NCI-H187 treated with DMSO at 0.1 percent for 48 hours (cell line): ENCODE results near the gene PACSIN1.

Experiments
- DNase-seq: peaks from one replicate; lab custom pipeline; 2025; lab: John Stamatoyannopoulos, UW

PACSIN1 gene, protein sequence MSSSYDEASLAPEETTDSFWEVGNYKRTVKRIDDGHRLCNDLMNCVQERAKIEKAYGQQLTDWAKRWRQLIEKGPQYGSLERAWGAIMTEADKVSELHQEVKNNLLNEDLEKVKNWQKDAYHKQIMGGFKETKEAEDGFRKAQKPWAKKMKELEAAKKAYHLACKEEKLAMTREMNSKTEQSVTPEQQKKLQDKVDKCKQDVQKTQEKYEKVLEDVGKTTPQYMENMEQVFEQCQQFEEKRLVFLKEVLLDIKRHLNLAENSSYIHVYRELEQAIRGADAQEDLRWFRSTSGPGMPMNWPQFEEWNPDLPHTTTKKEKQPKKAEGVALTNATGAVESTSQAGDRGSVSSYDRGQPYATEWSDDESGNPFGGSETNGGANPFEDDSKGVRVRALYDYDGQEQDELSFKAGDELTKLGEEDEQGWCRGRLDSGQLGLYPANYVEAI

DNA sequence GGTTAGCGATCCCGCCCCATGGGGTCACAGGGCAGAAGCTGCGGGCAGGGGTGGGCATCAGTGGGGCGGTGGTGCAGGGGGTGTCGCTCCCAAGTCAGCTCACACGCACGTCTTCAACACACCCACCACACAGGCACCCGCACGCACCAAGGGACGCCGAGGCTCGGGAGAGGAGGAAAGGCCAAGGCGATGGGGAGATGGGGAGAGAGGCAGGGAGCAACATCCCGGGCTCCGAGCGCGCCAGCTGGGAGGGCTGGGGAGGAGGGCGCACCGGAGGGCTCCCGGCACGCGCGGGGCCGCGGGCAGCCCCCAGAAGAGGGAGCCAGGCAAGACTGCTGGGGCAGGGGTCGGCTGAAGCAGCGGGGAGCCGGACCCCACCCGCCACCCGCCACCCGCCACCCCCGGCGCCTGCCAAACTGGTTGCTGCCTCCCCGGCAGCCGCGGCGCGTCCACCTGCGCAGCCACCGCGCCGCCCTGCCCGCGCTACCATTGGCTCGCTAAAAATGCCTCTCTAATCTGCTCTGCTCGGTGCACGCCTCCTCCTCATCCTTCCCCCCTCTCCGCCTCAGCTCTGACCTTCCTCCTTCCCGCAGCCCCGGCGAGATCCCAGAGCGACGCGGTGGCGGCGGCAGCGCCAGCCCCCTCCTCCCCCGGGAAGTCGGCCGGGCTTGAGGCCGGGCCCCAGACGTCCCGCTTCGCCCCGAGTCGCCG lies at the start of gene PACSIN1:
TSS of gene PACSIN1 (plus strand) at position 546 of the 711 bp plus-strand sequence. CDS start 60,230 bp downstream, outside the sequence.
- DNase-seq = no peak

DNA sequence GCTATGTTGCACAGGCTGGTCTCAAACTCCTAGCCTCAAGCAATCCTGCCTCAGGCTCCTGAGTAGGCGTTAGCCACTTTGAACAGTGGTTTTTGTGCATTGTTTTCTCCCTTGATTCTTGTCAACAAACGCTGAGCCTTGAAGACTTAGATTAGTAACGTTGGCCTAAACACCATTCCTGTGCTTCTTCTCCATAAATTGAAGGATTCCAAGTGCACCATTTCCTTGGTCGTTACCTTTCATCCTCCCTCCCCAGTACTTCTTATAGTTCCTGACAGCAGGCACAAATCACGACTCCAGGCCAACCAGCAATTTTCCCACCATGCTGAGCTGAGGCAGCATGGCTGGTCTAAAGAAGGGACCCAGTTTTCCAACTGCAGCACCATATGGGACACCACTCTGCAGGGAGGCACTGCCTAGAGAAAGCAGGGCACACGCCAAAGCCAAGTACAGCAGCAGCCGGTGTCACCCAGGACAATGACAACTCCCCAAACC lies 49.0 kb upstream of the PACSIN1 start:
- no peak for DNase-seq

DNA sequence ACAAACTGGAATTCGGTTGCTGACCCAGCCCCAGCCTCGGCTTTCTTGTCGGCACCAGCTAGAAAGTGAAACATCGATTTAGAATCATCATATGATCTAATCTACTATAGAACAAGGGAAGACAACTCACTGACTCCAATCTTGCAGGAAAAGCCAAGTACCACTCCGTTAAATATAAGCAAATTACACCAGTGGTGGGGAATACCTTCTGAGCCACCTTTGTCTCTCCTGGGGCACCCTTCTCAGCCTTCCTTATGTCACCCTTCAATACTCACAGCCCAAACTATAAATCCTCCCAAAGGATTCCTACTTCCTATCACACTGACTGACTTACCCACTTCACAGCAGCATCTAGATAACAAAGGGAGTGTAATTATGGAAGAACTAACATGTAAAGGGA lies 47.5 kb upstream of the PACSIN1 start:
- no peak for DNase-seq

DNA sequence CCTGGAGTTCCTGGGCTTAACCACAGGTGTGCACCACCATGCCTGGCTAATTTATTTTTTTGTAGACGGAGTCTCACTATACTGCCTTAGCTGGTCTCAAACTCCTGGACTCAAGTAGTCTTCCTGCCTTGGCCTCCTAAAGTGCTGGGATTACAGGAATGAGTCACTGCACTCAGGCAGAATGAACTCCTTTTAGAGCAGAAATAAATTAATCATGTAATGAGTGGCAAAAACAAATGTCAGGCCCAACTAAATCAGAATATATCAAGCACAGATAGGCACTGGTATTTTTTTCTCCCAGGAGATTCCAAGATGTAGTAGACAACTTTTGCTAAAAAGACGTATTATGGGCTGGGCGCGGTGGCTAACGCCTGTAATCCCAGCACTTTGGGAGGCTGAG lies 42.6 kb upstream of the PACSIN1 start:
- DNase-seq = no peak

DNA sequence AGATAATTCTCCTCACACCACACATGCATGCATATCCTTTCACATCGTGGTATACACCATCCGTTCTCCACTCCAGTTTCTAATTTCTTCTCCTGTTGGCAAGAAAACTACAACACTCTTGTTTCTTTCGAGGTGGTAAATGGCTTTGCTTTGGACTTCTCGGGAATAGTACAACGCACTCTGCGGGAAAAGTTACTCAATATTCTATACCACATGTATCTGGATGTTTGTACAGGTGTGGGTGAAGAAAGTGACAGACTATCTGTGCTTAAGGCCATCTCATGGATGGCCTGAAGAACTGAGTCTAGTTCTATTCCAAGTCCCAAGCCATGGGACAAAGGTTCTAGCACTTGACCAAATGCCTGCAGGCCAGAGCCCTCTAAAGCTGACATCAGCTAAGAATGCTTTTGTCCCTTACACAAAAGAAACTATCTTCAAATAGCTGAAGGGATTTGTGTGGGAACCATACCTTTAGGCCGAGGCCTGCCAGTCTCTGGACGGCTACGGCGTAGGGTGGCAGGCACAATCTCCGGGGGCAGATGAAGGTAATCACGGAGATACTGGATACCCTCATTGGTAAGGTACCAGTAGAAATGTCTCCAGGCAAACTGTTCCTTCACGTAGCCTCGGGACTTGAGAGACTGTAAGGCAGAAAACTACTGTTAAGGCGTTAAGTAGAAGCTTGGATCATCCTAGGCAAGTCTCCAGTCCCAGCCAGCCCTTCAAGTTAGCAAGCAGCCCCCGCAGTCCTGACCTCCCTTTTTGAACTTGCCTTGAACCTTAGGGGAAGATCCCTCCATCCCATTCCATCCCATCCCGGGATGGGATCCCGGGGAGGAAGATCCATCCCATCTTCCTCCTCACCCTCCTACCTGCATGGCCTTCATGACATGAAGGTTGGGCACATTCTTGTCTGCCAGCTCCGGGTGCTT lies 41.4 kb upstream of the PACSIN1 start:
- no peak for DNase-seq

DNA sequence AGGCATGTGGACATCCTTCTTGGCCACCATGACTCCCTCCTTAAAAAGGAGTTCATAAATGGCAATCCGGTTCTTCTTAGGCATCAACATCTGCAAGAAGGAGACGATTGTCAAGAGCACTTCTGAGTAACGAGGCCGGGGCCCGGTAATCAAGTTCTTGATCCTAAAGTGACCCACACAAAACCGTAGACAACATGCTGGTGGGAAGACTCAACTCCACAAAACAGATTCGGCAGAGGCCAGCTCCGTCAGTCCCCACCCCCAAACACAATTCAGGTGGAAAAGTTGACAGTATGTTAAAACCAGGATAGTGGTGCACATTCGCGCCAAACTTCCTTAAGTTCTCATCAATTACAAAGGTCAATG lies 40.8 kb upstream of the PACSIN1 start:
- DNase-seq = no peak

DNA sequence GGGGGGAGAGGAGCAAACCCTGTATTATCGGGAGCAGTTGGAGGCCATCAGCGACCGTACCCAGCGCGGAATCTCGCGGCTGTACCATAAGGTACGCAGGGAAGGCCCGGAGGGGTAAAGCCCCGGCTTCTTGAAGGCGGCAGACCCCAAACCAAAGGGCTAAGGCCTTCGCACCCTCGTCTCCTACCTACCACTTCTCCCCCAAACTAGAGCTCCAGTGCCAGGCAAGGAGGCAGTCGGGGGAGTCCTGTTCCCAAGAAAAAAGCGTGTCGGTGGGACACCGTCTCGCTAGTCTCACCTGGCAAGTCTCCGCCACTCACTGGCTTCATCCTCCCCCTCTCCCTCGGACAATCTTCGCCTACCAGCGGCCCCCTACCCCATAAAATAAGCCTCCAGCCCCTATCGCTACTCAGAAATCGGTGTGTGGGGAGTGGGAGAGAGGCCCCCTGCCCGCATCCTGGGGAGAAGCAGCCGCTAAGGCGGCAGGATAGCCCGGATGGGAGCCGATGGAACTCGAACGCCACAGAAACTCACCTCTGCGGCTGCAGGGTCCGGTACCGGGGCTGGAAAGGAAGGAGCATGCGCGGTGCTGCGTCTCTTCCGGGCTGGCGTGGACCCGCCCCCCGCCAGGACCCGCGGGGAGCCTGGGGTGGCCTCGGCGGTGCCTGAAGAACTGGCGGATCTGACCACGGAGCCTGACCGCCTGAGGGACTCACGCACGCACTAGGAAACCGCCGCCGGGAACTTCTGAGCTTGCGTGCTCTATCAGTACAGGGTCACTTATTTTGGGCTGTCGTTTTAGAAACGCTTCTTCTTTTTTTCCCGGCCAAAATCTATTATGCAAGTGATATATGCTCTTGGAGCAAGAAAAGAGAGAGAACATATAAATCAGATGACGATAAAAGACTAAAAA lies 40.1 kb upstream of the PACSIN1 start, which contains the start of gene RPS10:
TSS of gene RPS10 (minus strand) at position 572 of the 913 bp plus-strand sequence. CDS start 848 bp downstream, outside the sequence.
- peak; percentile 39 for DNase-seq

DNA sequence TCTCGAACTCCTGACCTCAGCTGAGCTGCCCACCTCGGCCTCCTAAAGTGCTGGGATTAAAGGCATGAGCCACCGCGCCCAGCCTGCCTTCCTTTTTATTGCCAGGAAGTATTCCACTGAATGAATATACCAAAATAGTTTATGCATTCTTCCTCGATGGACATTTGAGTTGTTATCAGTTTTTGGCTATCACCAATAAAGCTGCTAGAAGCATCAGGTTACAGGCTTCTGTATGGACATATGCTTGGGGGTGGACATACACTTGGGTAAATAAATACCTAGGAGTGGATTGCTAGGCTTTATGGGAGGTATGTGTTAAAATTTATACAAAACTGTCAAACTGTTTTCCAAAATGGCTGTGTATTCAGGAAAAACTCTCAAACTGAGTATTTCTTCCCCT lies 30.0 kb upstream of the PACSIN1 start:
- no peak for DNase-seq

DNA sequence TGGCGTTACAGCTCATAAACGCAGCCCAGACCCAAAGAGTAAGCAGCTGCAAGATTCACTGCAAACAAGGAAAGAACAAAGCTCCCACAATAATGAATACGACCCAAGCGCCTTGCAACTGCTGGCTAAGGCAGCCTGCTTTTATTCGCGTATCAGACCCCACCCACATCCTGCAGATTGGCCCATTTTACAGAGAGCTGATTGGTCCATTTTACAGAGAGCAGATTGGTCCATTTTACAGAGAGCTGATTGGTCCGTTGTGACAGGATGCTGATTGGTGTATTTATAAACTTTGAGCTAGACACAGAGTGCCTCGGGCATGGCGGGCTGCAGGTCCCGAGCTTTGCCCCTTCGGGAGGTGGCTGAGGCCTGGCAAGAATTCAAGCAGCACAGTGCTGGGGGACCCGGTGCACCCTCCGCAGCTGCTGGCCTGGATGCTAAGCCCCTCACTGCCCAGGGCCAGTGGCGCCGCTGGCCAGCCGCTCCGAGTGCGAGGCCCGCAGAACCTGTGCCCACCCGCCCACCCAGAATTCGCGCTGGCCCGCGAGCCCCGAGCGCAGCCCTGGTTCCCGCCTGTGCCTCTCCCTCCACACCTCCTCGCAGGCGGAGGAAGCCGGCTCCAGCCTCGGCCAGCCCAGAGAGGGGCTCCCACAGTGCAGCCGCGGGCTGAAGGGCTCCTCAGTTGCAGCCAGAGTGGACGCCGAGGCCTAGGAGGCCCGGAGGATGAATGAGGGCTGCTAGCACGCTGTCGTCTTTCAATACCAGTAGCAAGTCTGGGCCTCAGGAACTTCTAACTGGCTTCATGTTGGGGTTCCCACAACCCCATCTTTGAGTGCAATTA lies 28.9 kb upstream of the PACSIN1 start:
- DNase-seq = no peak

DNA sequence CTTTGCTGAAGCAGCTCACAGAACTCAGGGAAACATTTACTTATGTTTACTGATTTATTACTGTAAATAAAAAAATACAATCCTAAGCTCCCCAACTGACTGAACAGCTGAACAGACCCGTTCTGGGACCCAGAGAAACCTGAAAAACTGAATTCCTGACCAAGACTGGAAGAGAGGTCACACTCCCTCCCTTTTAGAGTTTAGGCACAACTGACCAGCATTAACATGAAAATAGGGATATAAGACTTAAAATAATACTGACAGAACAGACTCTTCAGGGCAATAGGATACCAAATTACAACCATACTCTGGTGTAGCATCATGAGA lies 28.3 kb upstream of the PACSIN1 start:
- no peak for DNase-seq

DNA sequence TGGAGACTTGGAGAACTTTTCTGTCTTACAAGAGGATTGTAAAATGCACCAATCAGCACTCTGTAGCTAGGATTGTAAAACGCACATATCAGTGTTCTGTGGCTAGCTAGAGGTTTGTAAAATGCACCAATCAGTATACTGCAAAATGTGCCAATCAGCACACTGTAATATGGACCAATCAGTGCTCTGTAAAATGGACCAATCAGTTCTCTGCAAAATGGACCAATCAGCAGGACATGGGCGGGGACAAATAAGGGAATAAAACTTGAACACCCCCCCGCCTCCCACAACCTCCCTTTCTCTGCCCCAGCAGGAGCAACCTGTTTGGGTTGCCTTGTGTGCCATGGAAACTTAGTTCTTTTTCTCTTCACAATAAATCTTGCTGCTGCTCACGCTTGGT lies 27.2 kb upstream of the PACSIN1 start:
- no peak for DNase-seq

DNA sequence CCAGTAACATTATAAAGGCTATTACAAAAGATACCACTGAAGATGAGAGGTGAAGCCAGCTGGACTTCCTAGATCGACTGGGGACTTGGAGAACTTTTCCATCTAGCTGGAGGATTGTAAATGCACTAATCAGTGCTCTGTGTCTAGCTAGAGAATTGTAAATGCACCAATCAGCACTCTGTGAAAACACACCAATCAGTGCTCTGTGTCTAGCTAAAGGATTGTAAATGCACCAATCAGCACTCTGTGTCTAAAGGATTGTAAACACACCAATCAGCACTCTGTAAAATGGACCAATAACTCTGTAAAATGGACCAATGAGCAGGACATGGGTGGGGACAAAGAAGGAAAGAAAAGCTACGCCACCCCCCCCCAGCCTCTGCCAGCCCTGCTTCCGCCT lies 26.4 kb upstream of the PACSIN1 start:
- no peak for DNase-seq

DNA sequence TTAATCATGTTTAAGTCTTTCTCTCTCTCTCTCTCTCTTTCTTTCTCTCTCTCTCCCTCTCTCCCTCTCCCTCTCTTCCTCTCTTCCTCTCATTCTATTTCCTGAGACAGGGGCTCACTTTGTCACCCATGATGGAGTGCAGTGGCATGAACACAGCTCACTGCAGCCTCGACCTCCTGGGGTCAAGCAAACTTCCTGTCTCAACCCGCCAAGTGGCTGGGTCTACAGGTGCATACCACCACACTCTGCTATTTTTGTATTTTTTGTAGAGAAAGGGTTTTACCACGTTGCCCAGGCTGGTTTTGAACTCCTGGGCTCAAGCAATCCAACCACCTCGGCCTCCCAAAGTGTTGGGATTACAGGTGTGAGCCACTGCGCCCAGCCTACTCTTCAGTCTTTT lies 24.4 kb upstream of the PACSIN1 start:
- no peak for DNase-seq

DNA sequence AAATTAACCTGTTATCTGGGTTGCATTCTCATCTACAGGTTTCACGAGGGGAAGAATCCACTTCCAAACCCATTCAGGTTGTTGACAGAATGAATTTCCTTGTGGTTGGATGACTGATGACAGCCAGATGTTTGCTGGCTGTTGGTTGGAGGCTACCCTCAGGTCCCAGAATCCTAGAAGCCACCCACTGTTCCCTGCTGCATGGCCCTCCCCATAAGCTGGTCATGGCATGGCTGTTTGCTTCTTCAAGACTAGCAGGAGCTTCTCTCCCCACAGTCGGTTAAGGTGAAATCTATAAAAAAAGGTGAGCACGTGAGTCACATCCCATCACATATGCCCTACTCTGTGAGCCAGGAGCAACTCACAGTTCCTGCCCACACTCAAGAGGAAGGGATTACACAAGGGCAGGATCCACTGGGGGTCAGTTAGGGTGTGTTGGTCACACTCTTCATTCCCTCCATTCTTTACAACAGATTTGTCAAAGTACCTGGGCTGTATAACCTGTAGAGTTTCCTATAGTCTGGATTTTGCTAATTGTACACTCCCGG lies 20.5 kb upstream of the PACSIN1 start:
- no peak for DNase-seq

DNA sequence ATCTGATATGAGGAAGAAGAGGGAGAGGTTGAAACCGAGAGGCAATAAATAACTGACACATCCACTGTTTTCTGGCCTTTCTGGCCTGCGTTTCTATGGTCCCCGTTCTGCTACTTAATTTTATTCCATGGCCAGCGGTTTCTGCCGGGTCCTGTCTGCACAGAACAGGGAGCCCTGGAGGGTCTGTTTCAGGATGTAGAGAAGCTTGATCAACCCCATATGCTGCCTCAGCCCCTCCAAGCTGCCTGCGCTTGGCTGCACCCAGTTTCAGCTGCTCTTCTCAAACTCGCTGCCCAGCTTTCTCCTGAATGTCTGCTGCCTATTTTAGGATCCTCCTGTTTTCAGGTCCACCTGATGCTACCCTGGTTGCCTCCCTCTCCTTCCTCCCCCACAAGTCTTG lies 18.5 kb upstream of the PACSIN1 start:
- no peak for DNase-seq

DNA sequence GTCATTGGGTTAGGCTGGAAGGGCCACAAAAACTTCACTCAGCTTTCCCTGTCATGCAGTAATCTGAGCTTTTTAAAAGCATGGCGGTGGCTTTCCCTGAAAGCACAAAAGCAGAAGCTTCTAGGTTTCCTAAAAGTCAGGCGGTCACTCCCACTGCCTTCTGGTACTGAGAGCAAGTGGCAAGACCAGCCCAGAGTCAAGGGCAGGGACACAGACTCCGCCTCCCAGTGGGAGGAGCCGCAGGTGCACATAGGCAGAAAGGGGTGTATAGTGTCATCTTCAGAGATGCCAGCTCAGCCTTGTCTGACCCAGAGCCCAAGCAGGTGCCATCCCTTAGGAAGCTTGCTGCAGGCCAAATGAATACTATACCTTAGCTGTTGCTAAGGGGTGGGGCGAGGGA lies 18.0 kb upstream of the PACSIN1 start:
- no peak for DNase-seq

DNA sequence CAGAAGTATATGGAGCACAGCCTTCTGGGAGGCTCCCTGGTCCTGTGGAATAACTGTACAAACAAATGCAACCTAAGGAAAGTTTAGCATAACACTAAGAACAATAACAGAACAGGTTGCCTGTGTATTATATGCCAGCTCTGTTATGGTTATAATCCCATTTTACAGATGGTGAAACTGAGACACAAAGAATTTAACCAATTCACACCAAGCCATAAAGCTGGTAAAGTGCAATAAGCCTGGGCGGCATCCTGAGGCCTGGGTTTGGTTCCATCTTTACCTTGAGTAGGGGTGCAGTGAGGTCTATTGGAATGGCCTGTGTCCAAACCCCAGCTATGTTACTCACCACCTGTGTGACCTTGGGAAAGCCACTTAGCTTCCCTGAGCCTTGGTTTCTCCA lies 14.7 kb upstream of the PACSIN1 start:
- DNase-seq = no peak

DNA sequence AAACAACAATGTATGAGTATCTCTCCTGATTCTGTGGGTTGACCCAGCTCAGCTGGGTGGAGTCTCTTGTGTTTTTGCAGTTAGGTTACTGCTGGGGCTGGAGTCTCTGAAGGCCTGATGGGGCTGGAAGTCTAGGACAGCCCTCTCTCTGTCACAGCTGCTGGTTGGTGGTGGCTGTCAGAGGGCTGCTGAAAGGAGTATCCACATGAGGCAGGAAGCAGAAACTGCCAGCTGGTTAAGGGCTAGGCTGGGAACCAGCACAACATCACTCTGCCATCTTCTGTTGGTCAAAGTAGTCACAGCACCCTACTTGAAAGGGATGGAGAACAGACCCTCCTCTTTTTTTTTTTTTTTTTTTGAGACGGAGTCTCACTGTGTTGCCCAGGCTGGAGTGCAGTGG lies 10.0 kb upstream of the PACSIN1 start:
- DNase-seq = no peak

DNA sequence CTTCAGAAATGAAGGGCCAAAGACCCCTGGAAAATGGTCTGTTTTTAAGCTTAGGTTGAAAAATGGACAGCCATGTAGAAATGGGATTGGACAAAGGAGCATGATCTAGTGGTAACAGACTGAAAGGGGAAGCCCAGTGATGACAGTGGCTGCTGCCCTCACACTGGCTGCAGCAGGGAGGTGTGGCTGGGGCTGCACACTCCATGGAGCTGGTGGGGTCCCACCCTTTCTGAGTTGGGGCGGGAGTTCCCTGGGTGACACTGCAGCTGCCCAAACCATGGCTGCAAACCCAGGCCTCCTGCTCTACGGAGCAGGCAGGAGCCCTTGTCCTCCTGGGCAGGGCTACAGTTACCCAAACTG lies 8.5 kb upstream of the PACSIN1 start:
- DNase-seq = no peak
